Measurements from ENCODE around the gene ANKUB1. TPM values are rescaled to one million over a fixed set of nuclear protein-coding genes. Genes with fewer than 3 reads are reported as not detected.
"Not testable (repeated sequence)": the region's sequence is repeated elsewhere in the genome, so short reads cannot be mapped to it uniquely, and the experiment has no call there.

Gene ANKUB1, protein sequence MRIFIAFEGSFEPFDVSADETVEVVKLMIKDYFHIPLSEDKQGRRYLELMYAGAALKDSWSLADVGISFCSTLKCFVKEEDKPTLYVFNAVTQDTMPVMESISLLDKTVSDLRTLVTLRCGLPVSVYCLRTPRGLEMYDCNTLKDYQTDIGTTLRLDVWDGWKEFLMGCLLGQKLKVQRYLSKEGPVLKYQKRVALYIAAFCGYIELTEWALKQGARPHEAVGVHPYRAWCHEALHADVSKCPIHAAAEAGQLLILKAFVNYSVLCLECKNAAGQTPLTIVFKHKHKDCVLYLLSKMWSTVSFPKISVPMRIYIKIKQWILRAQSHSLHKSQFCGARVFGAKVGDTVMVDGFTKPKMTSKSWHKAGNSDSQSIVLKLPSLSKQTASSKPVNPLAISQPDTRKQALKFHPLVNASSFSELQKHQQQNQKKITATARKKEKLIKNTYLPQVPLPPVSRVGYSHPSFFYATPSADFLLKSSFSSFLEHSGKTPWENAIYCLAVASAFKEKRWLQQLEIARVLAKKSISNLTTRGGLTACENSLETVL
- not detected for total RNA-seq
- polyA plus RNA-seq, result not detected
- long read RNA-seq, donor 1, partial matches to known transcripts, result 8 of 39 reads
- long read RNA-seq, donor 1, other reads (novel, unspliced or antisense), result 31 of 39 reads
- long read RNA-seq, donor 2, result 0 reads
- long read RNA-seq, donor 3, partial matches to known transcripts, result 122 of 164 reads
- long read RNA-seq, donor 3, other reads (novel, unspliced or antisense), result 42 of 164 reads
- long read RNA-seq, donor 4, partial matches to known transcripts, result 0 of 1 reads
- long read RNA-seq, donor 4, other reads (novel, unspliced or antisense), result 1 of 1 reads
- long read RNA-seq, donor 5, partial matches to known transcripts, result 0 of 2 reads
- long read RNA-seq, donor 5, other reads (novel, unspliced or antisense), result 2 of 2 reads
- long read RNA-seq, donor 6, partial matches to known transcripts, result 0 of 1 reads
- long read RNA-seq, donor 6, other reads (novel, unspliced or antisense), result 1 of 1 reads
- long read RNA-seq, donor 7, result 0 reads
- long read RNA-seq, donor 8, partial matches to known transcripts, result 19 of 80 reads
- long read RNA-seq, donor 8, other reads (novel, unspliced or antisense), result 61 of 80 reads
- long read RNA-seq, donor 9, result 0 reads
- long read RNA-seq, donor 10, result 0 reads

DNA sequence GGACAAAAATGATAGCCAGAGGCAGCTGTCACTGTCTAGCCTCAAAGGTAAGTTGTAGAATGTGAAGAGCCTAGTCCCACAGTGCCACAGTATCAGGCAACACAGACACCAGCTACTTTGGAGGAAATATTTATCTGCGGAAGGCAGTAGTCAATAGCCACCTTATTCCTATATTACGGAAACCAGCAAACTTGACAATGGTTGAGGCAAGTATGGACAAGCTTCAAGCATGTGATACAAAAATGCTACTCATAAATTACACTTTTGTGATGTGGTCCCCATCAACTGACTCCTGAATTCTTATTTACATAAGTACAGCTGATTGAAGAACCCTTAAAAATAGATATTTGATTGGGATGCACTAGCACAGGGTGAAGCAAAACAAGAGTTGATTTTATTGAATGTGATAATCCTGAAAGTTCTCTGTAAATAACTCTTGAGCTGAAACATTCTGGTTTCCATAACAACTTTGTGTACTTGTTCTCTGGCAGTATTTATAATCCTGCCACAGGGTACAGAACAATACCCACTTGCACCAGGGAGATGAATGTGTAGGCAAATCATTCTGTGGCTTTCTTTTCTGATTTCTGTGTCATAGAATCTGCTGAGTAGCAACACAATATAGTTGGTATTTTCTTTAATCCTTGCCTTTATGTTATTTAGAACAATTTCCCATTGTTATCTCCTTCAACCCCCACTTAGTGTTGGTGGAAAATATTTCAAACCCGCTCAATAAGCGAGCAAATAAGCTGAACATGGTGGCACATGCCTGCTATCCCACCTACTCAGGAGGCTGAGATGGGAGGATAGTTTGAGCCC lies at the start of gene ANKUB1:
TSS of gene ANKUB1 (minus strand) at position 103 of the 819 bp plus-strand sequence. CDS start 188 bp downstream, outside the sequence.
- no peak for DNase-seq
- Histone ChIP-seq H3K9me3 (replicated peaks in 1 of 3) (no peaks in the 10 kb centered on the region), H3K4me1 (replicated peaks in 1 of 2) (no peaks in the 10 kb centered on the region), H3K4me3 (no peak within 1 kb of the TSS), H3K27ac (no peak within 1 kb of the TSS), H3K27me3 (peaks cover 8% of the 10 kb centered on the region), H3K36me3 (replicated peaks in 1 of 2) (no peaks in the 10 kb centered on the region)
- 85 to 98% (median 89%) methylated on average over 4 of the region's 4 CpGs for WGBS, 4 donors
- intact Hi-C loops (cut with DNase I), result no loop called here
- no peak for TF ChIP-seq POLR2A (IDR thresholded peaks at IDR 0.05)
- TF ChIP-seq, protein P1, sequence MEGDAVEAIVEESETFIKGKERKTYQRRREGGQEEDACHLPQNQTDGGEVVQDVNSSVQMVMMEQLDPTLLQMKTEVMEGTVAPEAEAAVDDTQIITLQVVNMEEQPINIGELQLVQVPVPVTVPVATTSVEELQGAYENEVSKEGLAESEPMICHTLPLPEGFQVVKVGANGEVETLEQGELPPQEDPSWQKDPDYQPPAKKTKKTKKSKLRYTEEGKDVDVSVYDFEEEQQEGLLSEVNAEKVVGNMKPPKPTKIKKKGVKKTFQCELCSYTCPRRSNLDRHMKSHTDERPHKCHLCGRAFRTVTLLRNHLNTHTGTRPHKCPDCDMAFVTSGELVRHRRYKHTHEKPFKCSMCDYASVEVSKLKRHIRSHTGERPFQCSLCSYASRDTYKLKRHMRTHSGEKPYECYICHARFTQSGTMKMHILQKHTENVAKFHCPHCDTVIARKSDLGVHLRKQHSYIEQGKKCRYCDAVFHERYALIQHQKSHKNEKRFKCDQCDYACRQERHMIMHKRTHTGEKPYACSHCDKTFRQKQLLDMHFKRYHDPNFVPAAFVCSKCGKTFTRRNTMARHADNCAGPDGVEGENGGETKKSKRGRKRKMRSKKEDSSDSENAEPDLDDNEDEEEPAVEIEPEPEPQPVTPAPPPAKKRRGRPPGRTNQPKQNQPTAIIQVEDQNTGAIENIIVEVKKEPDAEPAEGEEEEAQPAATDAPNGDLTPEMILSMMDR (IDR thresholded peaks at IDR 0.05), result no peak

DNA sequence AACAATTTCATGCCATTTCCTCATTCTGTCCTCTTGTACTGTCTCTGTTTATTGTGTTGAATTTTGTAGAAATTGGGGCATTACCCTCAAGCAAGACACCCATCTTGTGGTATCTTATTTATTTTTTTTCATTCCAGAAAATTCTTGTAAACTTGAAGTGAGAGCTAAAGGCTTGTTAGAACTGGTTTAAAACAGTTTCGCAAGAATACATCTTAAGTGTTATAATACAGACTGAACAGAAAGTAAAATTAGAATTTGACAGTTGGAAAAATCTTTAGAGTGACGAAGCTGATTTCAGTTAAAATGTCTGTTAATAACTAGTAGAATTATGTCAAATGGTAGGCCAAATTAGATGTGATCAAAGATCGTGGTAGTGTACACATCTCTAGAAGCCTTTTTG lies 47.5 kb upstream of the ANKUB1 start:
- no peak for TF ChIP-seq POLR2A (IDR thresholded peaks at IDR 0.05)
- TF ChIP-seq, protein P1 (IDR thresholded peaks at IDR 0.05), result no peak
- Histone ChIP-seq H3K27ac (no peak overlapping the region), H3K4me3 (no peak overlapping the region), H3K9me3 (replicated peaks in 1 of 3) (no peaks in the 10 kb centered on the region), H3K27me3 (no peaks in the 10 kb centered on the region), H3K4me1 (replicated peaks in 1 of 2) (peaks cover 5 to 19% of the 10 kb centered on the region in 2 donors), H3K36me3 (replicated peaks in 1 of 2) (no peaks in the 10 kb centered on the region)
- DNase-seq, result no peak
- WGBS, 4 donors, result 74 to 99% (median 94%) methylated on average over 3 of the region's 3 CpGs
- intact Hi-C loops (cut with DNase I), result no loop called here

DNA sequence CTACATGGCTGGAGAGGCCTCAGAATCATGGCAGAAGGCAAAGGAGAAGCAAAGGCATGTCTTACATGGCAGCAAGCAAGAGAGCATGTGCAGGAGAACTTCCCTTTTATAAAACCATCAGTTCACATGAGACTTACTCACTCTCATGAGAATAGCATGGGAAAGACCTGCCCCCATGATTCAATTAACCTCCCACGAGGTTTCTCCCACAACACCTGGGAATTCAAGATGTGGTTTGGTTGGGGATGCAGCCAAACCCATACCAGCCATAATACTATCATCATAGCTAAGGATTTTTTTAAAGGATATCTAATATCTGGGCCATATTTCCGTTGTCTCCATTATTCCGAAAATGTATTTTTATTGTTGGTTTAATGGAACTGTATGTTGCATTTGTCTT lies 47.1 kb upstream of the ANKUB1 start:
- H3K27ac ChIP-seq; H3K4me3 ChIP-seq; intact Hi-C loops (cut with DNase I); H3K36me3 ChIP-seq (replicated peaks in 1 of 2); DNase-seq; H3K27me3 ChIP-seq; H3K9me3 ChIP-seq (replicated peaks in 1 of 3): not testable (repeated sequence)
- peaks cover 5 to 19% of the 10 kb centered on the region in 2 donors for H3K4me1 ChIP-seq (replicated peaks in 1 of 2)
- 92 to 98% (median 95%) methylated on average over 3 of the region's 3 CpGs for WGBS, 4 donors

DNA sequence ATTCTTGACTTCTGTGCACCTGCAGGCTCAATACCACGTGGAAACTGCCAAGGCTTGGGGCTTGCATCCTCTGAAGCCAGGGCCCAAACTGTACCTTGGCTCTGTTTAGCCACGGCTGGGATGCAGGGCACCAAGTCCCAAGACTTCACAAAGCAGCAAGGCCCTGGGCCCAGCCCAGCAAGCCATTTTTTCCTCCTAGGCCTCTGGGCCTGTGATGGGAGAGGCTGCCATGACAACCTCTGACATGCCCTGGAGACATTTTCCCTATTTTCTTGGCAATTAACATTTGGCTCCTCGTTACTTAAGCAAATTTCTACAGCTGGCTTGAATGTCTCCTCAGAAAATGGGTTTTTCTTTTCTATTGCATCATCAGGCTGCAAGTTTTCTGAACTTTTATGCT lies 46.1 kb upstream of the ANKUB1 start:
- peaks cover 5 to 19% of the 10 kb centered on the region in 2 donors for H3K4me1 ChIP-seq (replicated peaks in 1 of 2)
- H3K4me3 ChIP-seq; H3K36me3 ChIP-seq (replicated peaks in 1 of 2); DNase-seq; H3K27me3 ChIP-seq; H3K9me3 ChIP-seq (replicated peaks in 1 of 3); H3K27ac ChIP-seq; intact Hi-C loops (cut with DNase I): not testable (repeated sequence)
- 86 to 96% (median 93%) methylated on average over 1 to 3 of the region's 3 CpGs; no CpG with 5 or more reads in 1 of the 4 donors for WGBS, 4 donors
